Stimulated activated CD4-positive, alpha-beta T cell treated with anti-CD3 and anti-CD28 coated beads, Interleukin-12 subunit alpha, Interleukin-12 subunit beta, amount 100 ng/mL, for 4 hours (primary cell): ENCODE measurements around the gene MAP4.
"Not testable (repeated sequence)": the region's sequence is repeated elsewhere in the genome, so short reads cannot be mapped to it uniquely, and the experiment has no call there.

ENCODE experiments used
- DNase-seq: peaks from one replicate; pipeline ENCODE4 v3.0.0-alpha.2; 2020

The MAP4 gene

GRCh38 chr3:48016301-48016973, at the start of gene MAP4:
Gene MAP4 (minus strand): TSS chr3:48016416. CDS start chr3:47998860, 17,556 bp downstream.
- DNase-seq: no peak

GRCh38 chr3:48065035-48065434, 48.8 kb upstream of the MAP4 start:
- DNase-seq: no peak

GRCh38 chr3:48064292-48064829, 48.1 kb upstream of the MAP4 start:
- no peak for DNase-seq

GRCh38 chr3:48061586-48061985, 45.4 kb upstream of the MAP4 start:
- DNase-seq: not testable (repeated sequence)

GRCh38 chr3:48058091-48058490, 41.9 kb upstream of the MAP4 start:
- no peak for DNase-seq

- no peak for DNase-seq
Measured at GRCh38 chr3:48057521-48057920, 41.3 kb upstream of the MAP4 start.

GRCh38 chr3:48047841-48048464, 31.7 kb upstream of the MAP4 start:
- no peak for DNase-seq

- no peak for DNase-seq
Measured at GRCh38 chr3:48042071-48042760, 26.0 kb upstream of the MAP4 start.

DNA sequence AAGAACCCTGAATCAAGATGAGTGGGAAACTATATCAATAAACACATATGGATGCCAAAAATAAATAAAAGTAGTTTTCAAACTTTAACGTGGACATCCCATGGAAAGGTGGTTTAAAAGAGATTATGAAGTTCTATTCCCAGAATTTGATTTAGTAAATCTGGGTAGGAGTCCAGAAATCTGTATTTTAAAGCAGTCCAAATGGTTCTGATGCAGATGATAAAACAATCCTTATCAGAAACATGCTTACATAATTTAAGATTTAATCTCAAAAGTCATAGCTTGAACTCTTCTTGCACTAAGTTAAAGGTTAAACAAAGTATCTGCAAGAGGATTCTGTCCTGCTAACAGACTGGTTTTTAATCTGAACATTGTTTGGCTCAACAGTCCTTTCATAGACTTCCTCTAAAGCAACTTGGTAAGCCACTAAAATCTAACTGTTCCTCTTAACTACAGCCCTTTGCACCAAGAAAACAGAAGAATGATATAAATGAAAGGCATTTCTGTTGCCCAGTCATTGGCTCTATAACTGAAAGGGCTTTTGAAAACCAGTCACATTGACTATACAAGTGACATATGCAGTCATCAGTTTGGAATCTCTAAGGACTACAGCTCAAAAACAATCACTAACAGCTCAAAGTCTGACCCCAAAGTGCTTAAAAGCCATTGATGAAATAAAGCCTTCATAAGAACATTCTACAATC, 23.4 kb upstream of the MAP4 start:
- no peak for DNase-seq

GRCh38 chr3:48038971-48039481, 22.8 kb upstream of the MAP4 start:
- DNase-seq: no peak

GRCh38 chr3:48034000-48034516, 17.8 kb upstream of the MAP4 start:
- DNase-seq: no peak

GRCh38 chr3:48030188-48030587, 14.0 kb upstream of the MAP4 start:
- DNase-seq: no peak

- no peak for DNase-seq
Measured at GRCh38 chr3:48026951-48027908, 11.0 kb upstream of the MAP4 start.

DNA sequence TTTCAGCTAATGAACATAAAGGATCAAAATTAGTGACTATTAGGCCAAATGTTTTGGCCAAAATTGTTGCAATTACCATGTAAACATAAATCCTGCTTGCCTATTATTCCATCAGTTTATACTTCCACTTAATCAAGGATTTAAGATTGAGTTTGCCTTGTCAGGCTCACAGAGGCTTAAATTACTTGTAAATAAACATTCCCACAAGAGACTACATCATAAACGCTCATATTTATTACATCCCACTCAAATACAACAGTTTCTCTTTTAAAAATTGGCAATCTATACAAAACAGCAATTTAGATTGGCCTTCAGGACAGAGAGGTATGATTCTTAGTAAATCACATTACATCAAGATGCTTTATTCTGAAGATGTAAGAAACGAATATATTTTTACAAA, 9.9 kb upstream of the MAP4 start:
- DNase-seq: no peak

GRCh38 chr3:48024401-48024800, 8.2 kb upstream of the MAP4 start:
- DNase-seq: no peak

DNA sequence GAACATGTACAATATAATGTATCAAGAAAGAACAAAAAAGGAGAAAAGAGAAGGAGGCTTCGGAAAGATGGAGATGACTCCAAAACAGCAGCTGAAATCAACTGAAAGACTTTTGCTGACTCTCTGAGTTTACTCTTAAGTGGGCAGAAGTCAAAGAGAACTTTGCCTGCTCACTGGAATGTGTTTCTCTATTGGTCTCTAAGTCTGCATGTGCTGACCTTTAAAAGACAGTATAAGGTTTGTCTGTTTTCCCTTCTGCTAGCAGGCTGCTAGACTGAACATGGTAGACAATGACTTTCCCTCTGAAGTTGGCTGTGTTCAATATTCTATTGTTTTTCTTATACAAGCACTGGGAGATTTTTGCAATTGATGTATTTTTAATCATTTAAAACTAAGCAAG, 7.2 kb upstream of the MAP4 start:
- no peak for DNase-seq

GRCh38 chr3:48022178-48022577, 6.0 kb upstream of the MAP4 start:
- no peak for DNase-seq

DNA sequence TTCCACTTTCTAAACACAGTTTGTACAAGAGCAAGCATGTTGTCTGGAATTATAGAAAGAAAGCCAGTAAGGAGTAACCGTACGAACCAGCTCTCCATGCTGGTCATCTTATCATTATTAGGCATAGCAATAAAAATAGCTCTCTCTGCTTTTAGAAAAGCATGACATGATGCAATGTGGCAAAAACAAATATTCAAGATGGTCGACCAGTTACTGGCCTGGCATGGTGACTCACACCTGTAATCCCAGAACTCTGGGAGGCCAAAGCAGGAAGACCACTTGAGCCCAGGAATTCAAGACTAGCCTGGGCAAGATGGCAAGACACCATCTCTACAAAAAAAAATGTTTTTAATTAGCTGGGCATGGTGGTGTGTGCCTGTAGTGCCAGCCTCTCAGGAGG, 2.6 kb upstream of the MAP4 start:
- no peak for DNase-seq

- DNase-seq: no peak
Measured at GRCh38 chr3:48015431-48016180, 610 bp downstream of the MAP4 start.

- no peak for DNase-seq
Measured at GRCh38 chr3:48014358-48014757, 1.9 kb downstream of the MAP4 start.
